Measurements from ENCODE around the gene MAP3K20. TPM values are rescaled to one million over a fixed set of nuclear protein-coding genes. Genes with fewer than 3 reads are reported as not detected.

MAP3K20 gene
- total RNA-seq, 1 experiment from 2014 or later: 15.2 TPM

GRCh38 chr2:173231465-173231864, 155.8 kb downstream of the MAP3K20 start:
- DNase-seq (ENCODE audit: low spot score) (no peak), ATAC-seq (no peak)
- TF ChIP-seq, protein P1, sequence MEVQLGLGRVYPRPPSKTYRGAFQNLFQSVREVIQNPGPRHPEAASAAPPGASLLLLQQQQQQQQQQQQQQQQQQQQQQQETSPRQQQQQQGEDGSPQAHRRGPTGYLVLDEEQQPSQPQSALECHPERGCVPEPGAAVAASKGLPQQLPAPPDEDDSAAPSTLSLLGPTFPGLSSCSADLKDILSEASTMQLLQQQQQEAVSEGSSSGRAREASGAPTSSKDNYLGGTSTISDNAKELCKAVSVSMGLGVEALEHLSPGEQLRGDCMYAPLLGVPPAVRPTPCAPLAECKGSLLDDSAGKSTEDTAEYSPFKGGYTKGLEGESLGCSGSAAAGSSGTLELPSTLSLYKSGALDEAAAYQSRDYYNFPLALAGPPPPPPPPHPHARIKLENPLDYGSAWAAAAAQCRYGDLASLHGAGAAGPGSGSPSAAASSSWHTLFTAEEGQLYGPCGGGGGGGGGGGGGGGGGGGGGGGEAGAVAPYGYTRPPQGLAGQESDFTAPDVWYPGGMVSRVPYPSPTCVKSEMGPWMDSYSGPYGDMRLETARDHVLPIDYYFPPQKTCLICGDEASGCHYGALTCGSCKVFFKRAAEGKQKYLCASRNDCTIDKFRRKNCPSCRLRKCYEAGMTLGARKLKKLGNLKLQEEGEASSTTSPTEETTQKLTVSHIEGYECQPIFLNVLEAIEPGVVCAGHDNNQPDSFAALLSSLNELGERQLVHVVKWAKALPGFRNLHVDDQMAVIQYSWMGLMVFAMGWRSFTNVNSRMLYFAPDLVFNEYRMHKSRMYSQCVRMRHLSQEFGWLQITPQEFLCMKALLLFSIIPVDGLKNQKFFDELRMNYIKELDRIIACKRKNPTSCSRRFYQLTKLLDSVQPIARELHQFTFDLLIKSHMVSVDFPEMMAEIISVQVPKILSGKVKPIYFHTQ (CRISPR knock-in tag; IDR thresholded peaks at IDR 0.05): no peak
- TF ChIP-seq ZBTB21 (CRISPR knock-in tag; IDR thresholded peaks at IDR 0.05; ENCODE audit: borderline replicate concordance) (no peak), RORB (CRISPR knock-in tag; IDR thresholded peaks at IDR 0.05) (no peak), ZSCAN18 (CRISPR knock-in tag; IDR thresholded peaks at IDR 0.05) (no peak), ZBTB43 (CRISPR knock-in tag; IDR thresholded peaks at IDR 0.05) (no peak), ZNF416 (CRISPR knock-in tag; IDR thresholded peaks at IDR 0.05) (no peak)
- Mint-ChIP-seq H3K9me3 (peaks cover 16% of the 10 kb centered on the region), H3K36me3 (peaks cover 23% of the 10 kb centered on the region), H3K4me3 (no peak overlapping the region), H3K27ac (no peak overlapping the region), H3K27me3 (ENCODE audit: low read depth) (peaks cover 2% of the 10 kb centered on the region), H3K4me1 (peaks cover 22% of the 10 kb centered on the region)
- CTCF ChIA-PET: interaction anchor here (1.0 kb wide), 1 partner anchor 36 kb away, joined by 3 read pairs; no protein-coding TSS in a partner anchor
- POLR2A ChIA-PET: no interaction called here

DNA sequence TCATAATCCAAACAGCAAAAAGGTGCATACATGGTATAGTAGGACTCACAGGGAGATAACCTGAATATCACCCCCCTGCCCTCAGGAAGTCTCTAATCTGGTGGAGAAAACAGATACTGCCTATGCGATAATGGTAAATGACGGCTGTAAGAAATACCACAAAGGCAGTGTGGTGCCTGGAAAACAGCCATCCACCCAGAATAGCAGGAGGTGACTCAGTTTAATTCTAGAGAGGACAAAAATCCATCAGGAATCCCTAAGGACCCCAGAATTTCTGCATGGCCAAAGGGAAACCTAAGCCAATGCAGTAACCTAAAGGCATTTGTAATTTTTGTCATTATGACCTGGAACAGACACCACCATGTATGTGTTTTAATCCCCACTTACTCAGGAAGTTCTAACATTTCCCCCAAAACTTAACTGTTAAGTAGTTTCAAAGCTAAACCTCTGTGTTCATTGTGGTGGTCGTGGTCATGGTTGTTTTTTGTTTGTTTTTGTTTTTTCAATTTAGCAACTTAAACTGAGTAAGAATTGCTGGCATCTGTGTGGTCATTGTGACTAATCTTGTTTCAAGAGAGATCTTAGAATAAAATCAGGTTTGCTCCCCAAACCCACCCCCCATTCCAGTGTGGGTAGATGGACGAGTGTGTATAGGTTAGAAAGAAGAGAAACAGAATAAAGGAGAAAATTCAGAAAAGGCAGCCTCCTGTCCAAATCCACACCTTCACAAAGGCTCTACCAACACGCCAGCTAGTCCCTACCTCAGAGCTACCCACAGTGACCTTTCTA, 157.5 kb downstream of the MAP3K20 start:
- ATAC-seq: no peak
- Mint-ChIP-seq H3K9me3 (peaks cover 16% of the 10 kb centered on the region), H3K27ac (no peak overlapping the region), H3K4me1 (peaks cover 20% of the 10 kb centered on the region), H3K27me3 (ENCODE audit: low read depth) (peaks cover 2% of the 10 kb centered on the region), H3K36me3 (peaks cover 23% of the 10 kb centered on the region), H3K4me3 (no peak overlapping the region)
- ChIA-PET POLR2A (no interaction called here), CTCF (no interaction called here)
- TF ChIP-seq ATF1 (CRISPR knock-in tag; IDR thresholded peaks at IDR 0.05) (no peak), ZNF232 (CRISPR knock-in tag; IDR thresholded peaks at IDR 0.05) (no peak), JAZF1 (CRISPR knock-in tag; IDR thresholded peaks at IDR 0.05) (no peak), JUN (CRISPR knock-in tag; IDR thresholded peaks at IDR 0.05) (no peak), TEAD4 (CRISPR knock-in tag; IDR thresholded peaks at IDR 0.05) (no peak), MAX (CRISPR knock-in tag; IDR thresholded peaks at IDR 0.05) (no peak), MYBL2 (CRISPR knock-in tag; IDR thresholded peaks at IDR 0.05) (no peak), HMGA2 (CRISPR knock-in tag; IDR thresholded peaks at IDR 0.05) (no peak), ZNF138 (CRISPR knock-in tag; conservative IDR thresholded peaks at IDR 0.05) (no peak), ETV6 (CRISPR knock-in tag; IDR thresholded peaks at IDR 0.05) (no peak), CBFB (CRISPR knock-in tag; IDR thresholded peaks at IDR 0.05; ENCODE audit: low read depth) (no peak), FOXK1 (CRISPR knock-in tag; IDR thresholded peaks at IDR 0.05) (no peak), ZNF671 (CRISPR knock-in tag; IDR thresholded peaks at IDR 0.05) (no peak), CREB1 (CRISPR knock-in tag; IDR thresholded peaks at IDR 0.05) (no peak), AFF4 (CRISPR knock-in tag; IDR thresholded peaks at IDR 0.05; ENCODE audit: borderline replicate concordance) (no peak)
- TF ChIP-seq, protein P2, sequence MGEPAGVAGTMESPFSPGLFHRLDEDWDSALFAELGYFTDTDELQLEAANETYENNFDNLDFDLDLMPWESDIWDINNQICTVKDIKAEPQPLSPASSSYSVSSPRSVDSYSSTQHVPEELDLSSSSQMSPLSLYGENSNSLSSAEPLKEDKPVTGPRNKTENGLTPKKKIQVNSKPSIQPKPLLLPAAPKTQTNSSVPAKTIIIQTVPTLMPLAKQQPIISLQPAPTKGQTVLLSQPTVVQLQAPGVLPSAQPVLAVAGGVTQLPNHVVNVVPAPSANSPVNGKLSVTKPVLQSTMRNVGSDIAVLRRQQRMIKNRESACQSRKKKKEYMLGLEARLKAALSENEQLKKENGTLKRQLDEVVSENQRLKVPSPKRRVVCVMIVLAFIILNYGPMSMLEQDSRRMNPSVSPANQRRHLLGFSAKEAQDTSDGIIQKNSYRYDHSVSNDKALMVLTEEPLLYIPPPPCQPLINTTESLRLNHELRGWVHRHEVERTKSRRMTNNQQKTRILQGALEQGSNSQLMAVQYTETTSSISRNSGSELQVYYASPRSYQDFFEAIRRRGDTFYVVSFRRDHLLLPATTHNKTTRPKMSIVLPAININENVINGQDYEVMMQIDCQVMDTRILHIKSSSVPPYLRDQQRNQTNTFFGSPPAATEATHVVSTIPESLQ (CRISPR knock-in tag; IDR thresholded peaks at IDR 0.05): no peak
- TF ChIP-seq, protein P3, sequence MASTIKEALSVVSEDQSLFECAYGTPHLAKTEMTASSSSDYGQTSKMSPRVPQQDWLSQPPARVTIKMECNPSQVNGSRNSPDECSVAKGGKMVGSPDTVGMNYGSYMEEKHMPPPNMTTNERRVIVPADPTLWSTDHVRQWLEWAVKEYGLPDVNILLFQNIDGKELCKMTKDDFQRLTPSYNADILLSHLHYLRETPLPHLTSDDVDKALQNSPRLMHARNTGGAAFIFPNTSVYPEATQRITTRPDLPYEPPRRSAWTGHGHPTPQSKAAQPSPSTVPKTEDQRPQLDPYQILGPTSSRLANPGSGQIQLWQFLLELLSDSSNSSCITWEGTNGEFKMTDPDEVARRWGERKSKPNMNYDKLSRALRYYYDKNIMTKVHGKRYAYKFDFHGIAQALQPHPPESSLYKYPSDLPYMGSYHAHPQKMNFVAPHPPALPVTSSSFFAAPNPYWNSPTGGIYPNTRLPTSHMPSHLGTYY (CRISPR knock-in tag; IDR thresholded peaks at IDR 0.05): no peak
- no peak for DNase-seq (ENCODE audit: low spot score)

All from WTC11 (cell line).